Uterus (tissue), 4 donors: ENCODE data around the gene BCAT1. TPM values are rescaled to one million over a fixed set of nuclear protein-coding genes. Genes with fewer than 3 reads are reported as not detected.

Experiments used
- DNase-seq, 2 donors: peaks; one replicate each; pipeline ENCODE4 v3.0.0-alpha.2; 2019 to 2020
- H3K27ac ChIP-seq, 2 donors: fragments of 200-600 bp; sonication (generic); 1 replicate in 1 of 2; 2 replicates in 1 of 2; pipeline ENCODE4 v1.5.1; 2016 to 2018
- H3K27me3 ChIP-seq, 2 donors: fragments of 200-600 bp; sonication (generic); one replicate each; pipeline ENCODE4 v1.5.1; 2018 to 2019; ENCODE audit warnings: control low read depth in 1 of 2
- H3K36me3 ChIP-seq, 2 donors: fragments of 200-600 bp; sonication (generic); one replicate each; pipeline ENCODE4 v1.5.1; 2019; ENCODE audit warnings: control low read depth in 1 of 2
- H3K4me1 ChIP-seq, 2 donors: fragments of 200-600 bp; sonication (generic); one replicate each; pipeline ENCODE4 v1.5.1; 2018 to 2019; ENCODE audit warnings: control low read depth in 1 of 2
- H3K4me3 ChIP-seq, 2 donors: fragments of 200-600 bp; sonication (generic); 1 replicate in 1 of 2; 2 replicates in 1 of 2; pipeline ENCODE4 v1.5.1; 2018 to 2019; ENCODE audit warnings: mild to moderate bottlenecking in 1 of 2
- H3K9me3 ChIP-seq, 2 donors: fragments of 200-600 bp; sonication (generic); one replicate each; pipeline ENCODE4 v1.5.1; 2019; ENCODE audit warnings: control low read depth in 1 of 2
- POLR2A ChIP-seq, 2 donors: fragments of 450-650 bp; IDR thresholded peaks; one replicate each; pipeline ENCODE4 v1.6.1; 2016; ENCODE audit warnings: antibody characterized with exemption in 2 of 2, mild to moderate bottlenecking in 1 of 2, moderate library complexity in 1 of 2
- intact Hi-C: fragments of 100-400 bp; cut with DNase I; formaldehyde crosslinking; loops from one replicate; pipeline ENCODE4 v1.15.1; 2023; ENCODE audit warnings: low total_unique reads
- total RNA-seq, 4 donors: library from RNA; depleted of rRNA in 3 of 4; stranded (reverse); fragments of >200 nt in 3 of 4; gene quantifications; one replicate each; pipeline versions ENCODE4 v1.1.0 to v1.2.4, GENCODE V29; 2014 to 2023
- TF ChIP-seq, protein P1 (sequence below), 4 experiments: fragments of 200-600 bp in 2 of 4; fragments of 450-650 bp in 2 of 4; sonication (generic) in 2 of 4; IDR thresholded peaks; one replicate each; pipeline ENCODE4 v1.5.1; 2016 to 2019; ENCODE audit warnings: antibody characterized with exemption in 4 of 4, mild to moderate bottlenecking in 2 of 4, moderate library complexity in 1 of 4
- donor health status: DM: yes; HTN: yes; CAD: no.

Gene BCAT1
- total RNA-seq, 4 donors from 2014 or later = 23.6 to 221 (median 59.7) TPM

DNA sequence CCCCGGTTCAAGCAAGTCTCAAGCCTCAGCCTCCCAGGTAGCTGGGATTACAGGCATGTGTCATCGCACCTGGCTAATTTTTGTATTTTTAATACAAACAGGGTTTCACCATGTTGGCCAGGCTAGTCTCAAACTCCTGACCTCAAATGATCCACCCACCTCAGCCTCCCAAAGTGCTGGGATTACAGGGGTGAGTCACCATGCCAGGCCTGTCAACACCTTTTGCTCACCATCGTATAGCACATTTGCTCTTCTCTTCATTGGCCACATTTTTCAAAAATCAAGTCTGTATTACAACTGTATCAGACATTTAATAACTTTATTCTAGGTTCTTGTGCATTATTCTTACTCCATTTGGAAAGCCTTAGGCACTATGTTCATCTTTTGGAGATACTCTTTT, 50.3 kb downstream of the BCAT1 start:
- no peaks in the 10 kb centered on the region for H3K27me3 ChIP-seq
- H3K27ac ChIP-seq = no peak overlapping the region
- H3K9me3 ChIP-seq = no peaks in the 10 kb centered on the region
- intact Hi-C loops = no loop called here
- DNase-seq = no peak
- no peaks in the 10 kb centered on the region for H3K36me3 ChIP-seq
- TF ChIP-seq, protein P1, sequence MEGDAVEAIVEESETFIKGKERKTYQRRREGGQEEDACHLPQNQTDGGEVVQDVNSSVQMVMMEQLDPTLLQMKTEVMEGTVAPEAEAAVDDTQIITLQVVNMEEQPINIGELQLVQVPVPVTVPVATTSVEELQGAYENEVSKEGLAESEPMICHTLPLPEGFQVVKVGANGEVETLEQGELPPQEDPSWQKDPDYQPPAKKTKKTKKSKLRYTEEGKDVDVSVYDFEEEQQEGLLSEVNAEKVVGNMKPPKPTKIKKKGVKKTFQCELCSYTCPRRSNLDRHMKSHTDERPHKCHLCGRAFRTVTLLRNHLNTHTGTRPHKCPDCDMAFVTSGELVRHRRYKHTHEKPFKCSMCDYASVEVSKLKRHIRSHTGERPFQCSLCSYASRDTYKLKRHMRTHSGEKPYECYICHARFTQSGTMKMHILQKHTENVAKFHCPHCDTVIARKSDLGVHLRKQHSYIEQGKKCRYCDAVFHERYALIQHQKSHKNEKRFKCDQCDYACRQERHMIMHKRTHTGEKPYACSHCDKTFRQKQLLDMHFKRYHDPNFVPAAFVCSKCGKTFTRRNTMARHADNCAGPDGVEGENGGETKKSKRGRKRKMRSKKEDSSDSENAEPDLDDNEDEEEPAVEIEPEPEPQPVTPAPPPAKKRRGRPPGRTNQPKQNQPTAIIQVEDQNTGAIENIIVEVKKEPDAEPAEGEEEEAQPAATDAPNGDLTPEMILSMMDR (IDR thresholded peaks at IDR 0.05) = no peak
- TF ChIP-seq POLR2A (IDR thresholded peaks at IDR 0.05) = no peak
- no peaks in the 10 kb centered on the region for H3K4me1 ChIP-seq
- no peak overlapping the region for H3K4me3 ChIP-seq

DNA sequence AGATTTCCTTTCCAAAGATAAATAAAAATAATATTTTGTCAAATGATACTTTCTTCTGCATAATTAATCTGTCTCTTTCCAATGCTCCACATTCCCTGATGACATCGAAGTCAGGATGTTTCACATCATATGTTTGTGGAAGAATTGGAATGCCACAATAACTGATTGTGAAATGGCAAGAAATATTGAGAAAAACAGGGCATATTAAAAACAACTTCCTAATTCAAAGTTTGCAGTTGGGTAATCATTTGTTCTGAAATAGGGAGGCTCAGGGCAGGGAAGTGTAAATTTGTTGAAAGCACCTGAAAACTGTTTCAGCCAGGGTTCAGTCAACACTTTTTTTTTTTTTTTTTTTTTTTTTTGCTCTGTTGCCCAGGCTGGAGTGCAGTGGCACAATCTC, 50.7 kb downstream of the BCAT1 start:
- intact Hi-C loops = no loop called here
- Histone ChIP-seq H3K27ac (no peak overlapping the region), H3K27me3 (no peaks in the 10 kb centered on the region), H3K9me3 (no peaks in the 10 kb centered on the region), H3K4me1 (no peaks in the 10 kb centered on the region), H3K4me3 (no peak overlapping the region), H3K36me3 (no peaks in the 10 kb centered on the region)
- no peak for DNase-seq
- TF ChIP-seq, protein P1 (IDR thresholded peaks at IDR 0.05) = no peak
- no peak for TF ChIP-seq POLR2A (IDR thresholded peaks at IDR 0.05)

DNA sequence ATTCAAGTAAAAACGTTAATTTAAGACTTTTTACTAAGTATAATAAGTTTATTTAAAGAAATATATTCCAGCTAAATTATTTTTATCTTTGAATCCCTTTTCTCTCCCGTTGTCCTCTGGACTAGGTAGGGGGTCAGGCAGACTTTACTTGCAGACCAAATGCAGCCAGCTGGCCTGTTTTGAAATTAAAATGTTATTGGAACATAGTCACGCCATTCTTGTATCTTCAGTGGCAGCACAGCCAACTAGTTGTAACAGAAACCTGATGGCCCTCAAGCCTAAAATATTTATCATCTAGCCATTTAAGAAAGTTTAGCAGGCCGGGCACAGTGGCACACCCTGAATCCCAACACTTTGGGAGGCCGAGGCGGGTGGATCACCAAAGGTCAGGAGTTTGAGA, 52.7 kb downstream of the BCAT1 start:
- Histone ChIP-seq H3K4me3 (no peak overlapping the region), H3K4me1 (no peaks in the 10 kb centered on the region), H3K9me3 (no peaks in the 10 kb centered on the region), H3K27me3 (no peaks in the 10 kb centered on the region), H3K27ac (peak overlapping the region; percentile 12 to 23), H3K36me3 (no peaks in the 10 kb centered on the region)
- DNase-seq = no peak
- intact Hi-C loops = no loop called here
- TF ChIP-seq POLR2A (IDR thresholded peaks at IDR 0.05) = no peak
- TF ChIP-seq, protein P1 (IDR thresholded peaks at IDR 0.05) = no peak

DNA sequence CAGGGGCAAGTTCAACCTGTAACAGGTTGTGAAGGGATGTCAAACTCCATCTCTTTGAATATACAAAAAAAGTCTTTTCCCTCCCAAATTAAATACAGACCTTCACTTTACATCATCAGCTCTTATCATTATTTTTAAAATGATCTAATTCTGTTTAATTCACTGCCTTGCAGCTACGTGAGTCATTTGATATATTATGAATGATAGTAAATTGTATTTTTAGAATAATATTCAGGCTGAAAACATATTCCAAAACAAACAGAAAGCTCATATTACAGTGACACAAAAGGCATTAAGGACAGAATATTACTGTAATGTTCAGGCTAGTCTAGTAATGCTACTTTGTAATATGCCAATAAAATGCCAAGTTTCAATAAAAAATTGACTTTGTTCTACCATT, 53.3 kb downstream of the BCAT1 start:
- H3K27ac ChIP-seq = peak overlapping the region in 1 of 2 donors; percentile 12
- no peaks in the 10 kb centered on the region for H3K4me1 ChIP-seq
- H3K9me3 ChIP-seq = no peaks in the 10 kb centered on the region
- no peaks in the 10 kb centered on the region for H3K27me3 ChIP-seq
- H3K36me3 ChIP-seq = no peaks in the 10 kb centered on the region
- TF ChIP-seq POLR2A (IDR thresholded peaks at IDR 0.05) = no peak
- TF ChIP-seq, protein P1 (IDR thresholded peaks at IDR 0.05) = no peak
- intact Hi-C loops = no loop called here
- no peak overlapping the region for H3K4me3 ChIP-seq
- DNase-seq = no peak

DNA sequence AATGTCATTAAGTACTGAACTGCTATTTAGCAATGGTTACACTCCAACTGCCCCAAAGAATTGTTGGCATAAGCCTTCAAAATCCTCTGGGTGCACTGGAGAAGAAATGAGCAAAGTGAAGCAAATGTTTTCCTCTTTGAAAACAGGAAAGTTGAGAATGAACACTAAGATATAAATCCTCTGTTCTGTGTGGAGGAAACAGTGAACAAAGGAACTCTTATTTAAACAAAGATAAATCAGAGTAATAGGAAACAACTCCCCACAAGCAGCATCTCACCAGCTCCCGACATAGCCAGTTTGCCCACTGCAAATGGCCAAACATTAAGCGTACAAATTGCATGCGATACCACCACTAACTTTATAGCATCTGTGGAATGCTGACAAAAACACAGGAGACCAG, 54.0 kb downstream of the BCAT1 start:
- Histone ChIP-seq H3K4me3 (no peak overlapping the region), H3K4me1 (no peaks in the 10 kb centered on the region), H3K9me3 (no peaks in the 10 kb centered on the region), H3K36me3 (no peaks in the 10 kb centered on the region), H3K27ac (peak overlapping the region in 1 of 2 donors; percentile 2), H3K27me3 (no peaks in the 10 kb centered on the region)
- intact Hi-C loops = no loop called here
- no peak for TF ChIP-seq POLR2A (IDR thresholded peaks at IDR 0.05)
- TF ChIP-seq, protein P1 (IDR thresholded peaks at IDR 0.05) = no peak
- no peak for DNase-seq
